Mucosa of rectum (tissue), 2 donors: ENCODE measurements around the gene PARD3B.

ENCODE experiments used
- H3K27ac ChIP-seq, 2 donors: one replicate each; pipeline ENCODE4 v1.7.0; 2013; ENCODE audit warnings: inconsistent platforms in 2 of 2, low read depth in 2 of 2, low read length in 2 of 2
- H3K27me3 ChIP-seq, 2 donors: one replicate each; pipeline ENCODE4 v1.7.0; 2013; ENCODE audit warnings: low read length in 2 of 2; ENCODE audit not compliant: control insufficient read depth in 2 of 2, insufficient read depth in 2 of 2
- H3K36me3 ChIP-seq, 2 donors: one replicate each; pipeline ENCODE4 v1.7.0; 2013; ENCODE audit warnings: low read length in 2 of 2; ENCODE audit not compliant: control insufficient read depth in 2 of 2, insufficient read depth in 2 of 2
- H3K4me1 ChIP-seq, 2 donors: one replicate each; pipeline ENCODE4 v1.7.0; 2013; ENCODE audit warnings: low read length in 2 of 2, mild to moderate bottlenecking in 1 of 2; ENCODE audit not compliant: control insufficient read depth in 2 of 2, insufficient read depth in 2 of 2
- H3K4me3 ChIP-seq, 2 donors: one replicate each; pipeline ENCODE4 v1.7.0; 2013; ENCODE audit warnings: low read length in 2 of 2
- H3K9ac ChIP-seq, 2 donors: one replicate each; pipeline ENCODE4 v1.7.0; 2013; ENCODE audit warnings: low read length in 2 of 2, low read depth in 1 of 2, mild to moderate bottlenecking in 1 of 2
- H3K9me3 ChIP-seq, 2 donors: one replicate each; pipeline ENCODE4 v1.7.0; 2013; ENCODE audit warnings: low read length in 2 of 2; ENCODE audit not compliant: control insufficient read depth in 2 of 2
- donor health status: healthy.
- donor health status: Normal muscosa, but diverticular disease.

The PARD3B gene

DNA sequence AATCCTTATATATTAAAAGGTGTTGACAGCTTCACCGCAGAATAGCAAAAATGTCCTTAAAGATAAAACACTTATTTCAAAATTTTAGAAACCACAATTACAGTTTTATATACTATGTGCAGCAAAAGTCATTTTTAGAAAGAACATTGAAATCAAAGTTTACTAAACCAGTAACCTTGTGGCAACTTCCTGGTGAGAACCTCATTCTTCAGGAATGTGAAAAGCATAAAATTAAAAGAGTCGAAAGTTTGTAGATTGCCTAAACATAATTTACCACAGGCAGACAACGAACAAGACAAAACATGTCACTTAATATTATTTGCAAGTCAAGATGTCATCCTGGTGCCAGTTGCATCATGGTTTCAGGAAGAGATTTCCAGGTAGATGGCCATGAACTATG is 1028.7 kb downstream of the PARD3B start:
- Histone ChIP-seq H3K9ac (no peak overlapping the region), H3K9me3 (peaks cover 0 to 5% of the 10 kb centered on the region in 2 donors), H3K27ac (no peak overlapping the region), H3K36me3 (no peaks in the 10 kb centered on the region), H3K27me3 (no peaks in the 10 kb centered on the region), H3K4me3 (no peak overlapping the region), H3K4me1 (no peaks in the 10 kb centered on the region)

DNA sequence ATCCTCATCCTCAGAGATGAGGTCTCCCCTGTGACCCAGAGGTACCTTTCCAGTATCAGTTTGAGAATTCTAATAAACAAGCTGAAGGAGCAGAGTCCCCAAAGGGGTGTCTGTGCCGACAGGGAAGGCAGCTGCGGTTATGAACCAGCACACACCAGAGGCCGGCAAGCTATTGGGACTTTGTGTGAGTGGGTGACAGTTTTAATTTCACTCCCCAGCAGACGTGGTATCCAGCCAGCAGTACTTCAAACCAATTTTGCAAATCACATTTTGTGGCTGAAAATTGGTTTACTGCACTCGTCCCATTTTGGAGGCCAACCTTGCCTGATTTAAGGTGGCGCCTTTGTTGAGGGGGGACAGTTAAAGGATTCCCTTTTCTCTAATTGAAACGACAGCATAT is 1034.1 kb downstream of the PARD3B start:
- Histone ChIP-seq H3K27me3 (no peaks in the 10 kb centered on the region), H3K9ac (no peak overlapping the region), H3K9me3 (peaks cover 0 to 5% of the 10 kb centered on the region in 2 donors), H3K27ac (no peak overlapping the region), H3K36me3 (no peaks in the 10 kb centered on the region), H3K4me1 (no peaks in the 10 kb centered on the region), H3K4me3 (no peak overlapping the region)

DNA sequence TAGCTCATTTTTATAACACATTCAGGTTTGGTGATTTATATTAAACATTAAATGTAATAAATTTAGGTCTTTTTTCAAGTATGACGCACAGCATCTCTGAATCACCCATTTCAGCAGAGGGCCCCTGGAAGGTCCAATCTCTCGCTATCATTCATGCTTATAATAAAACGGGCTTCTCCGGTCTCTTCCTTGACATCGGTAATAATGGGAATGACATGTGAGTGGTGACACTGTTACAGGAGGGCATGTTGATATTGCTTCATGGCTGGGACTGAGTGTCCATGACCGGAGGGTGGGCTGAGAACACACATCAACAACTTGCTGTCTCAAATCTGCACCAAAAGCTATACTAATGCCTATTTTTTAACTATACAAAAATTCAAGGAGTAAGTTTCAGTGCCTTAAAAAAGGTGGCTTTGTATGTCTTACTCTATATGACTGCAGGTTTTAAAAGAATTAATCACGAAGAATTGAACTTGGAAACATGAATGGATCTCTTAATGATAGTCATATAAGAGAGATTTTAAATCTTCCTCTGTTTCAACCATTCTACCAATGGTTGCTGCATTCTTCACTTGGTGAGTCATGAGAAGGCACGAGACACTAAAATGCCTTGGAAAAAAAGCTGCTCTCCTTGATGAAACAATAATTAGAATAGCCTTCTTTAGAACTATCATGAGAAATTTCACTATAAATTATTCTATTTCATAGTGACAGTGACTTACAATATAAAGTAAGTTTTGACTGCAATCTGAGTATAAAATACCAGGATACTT is 1035.1 kb downstream of the PARD3B start:
- H3K27ac ChIP-seq = no peak overlapping the region
- H3K4me1 ChIP-seq = no peaks in the 10 kb centered on the region
- H3K4me3 ChIP-seq = no peak overlapping the region
- H3K9ac ChIP-seq = no peak overlapping the region
- H3K36me3 ChIP-seq = no peaks in the 10 kb centered on the region
- no peaks in the 10 kb centered on the region for H3K27me3 ChIP-seq
- peaks cover 0 to 5% of the 10 kb centered on the region in 2 donors for H3K9me3 ChIP-seq

DNA sequence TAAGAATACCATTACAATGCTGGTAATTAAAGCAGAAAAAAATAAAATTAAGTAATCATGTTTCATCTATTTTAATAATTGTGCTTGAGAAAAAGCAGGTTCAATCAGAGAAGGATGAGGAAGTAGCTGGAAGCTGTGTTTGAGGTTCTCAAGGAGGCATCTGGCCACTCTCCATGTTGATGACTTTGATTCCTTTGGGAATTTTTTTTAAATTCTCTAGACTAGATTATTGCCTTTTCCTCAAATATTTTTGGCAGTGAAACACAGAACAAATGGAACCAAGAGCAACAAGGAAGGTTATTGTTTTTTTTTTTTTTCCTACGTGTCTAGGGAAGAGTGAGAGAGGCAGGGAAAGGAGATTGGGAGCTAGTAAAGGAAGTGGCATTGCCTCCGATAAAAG is 1037.1 kb downstream of the PARD3B start:
- Histone ChIP-seq H3K4me1 (no peaks in the 10 kb centered on the region), H3K27me3 (no peaks in the 10 kb centered on the region), H3K9ac (no peak overlapping the region), H3K36me3 (no peaks in the 10 kb centered on the region), H3K9me3 (no peaks in the 10 kb centered on the region), H3K27ac (no peak overlapping the region), H3K4me3 (no peak overlapping the region)

DNA sequence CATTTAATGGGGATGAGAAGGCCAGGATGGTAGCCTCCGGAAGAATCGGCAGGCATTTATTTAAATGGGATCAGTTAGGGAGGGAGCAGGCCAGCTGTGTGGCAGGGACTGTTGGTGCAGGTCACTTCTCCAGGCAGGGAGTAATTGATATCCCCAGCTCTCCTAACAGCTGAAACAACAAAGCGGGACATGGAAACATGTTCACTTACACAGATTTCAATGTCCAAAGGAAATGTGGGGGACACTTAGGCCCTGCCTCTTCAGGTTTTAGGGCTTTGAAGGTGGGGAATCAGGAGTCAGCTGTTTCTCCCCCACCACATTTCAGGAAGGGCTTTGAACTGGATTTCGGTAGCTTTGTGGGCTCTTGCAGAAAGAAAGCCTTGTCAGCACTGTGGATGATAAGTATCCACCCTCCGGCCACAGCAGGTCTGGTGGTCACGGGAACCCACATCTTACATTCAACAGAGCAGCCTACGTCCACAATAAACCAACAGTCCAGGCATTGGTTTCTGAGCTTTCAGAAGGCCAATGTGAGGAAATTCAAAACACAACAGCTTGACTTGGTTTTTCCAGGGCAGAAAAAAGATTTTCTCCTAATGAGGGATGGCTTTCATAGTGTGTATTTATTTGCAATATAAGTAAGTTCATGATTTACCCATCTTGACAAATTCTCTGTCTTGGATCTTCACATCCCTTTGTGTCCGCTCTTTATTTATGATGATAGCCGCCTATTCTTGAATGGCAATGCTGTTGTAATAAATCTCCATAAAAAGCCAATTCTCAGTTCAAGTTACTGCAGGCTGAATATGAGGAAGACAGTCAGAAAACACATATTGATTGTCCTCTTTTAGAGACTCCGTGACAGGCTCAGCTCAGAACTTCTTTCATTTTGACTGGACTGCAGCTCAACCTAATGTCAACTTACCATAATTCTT is 1040.4 kb downstream of the PARD3B start:
- Histone ChIP-seq H3K4me3 (no peak overlapping the region), H3K9me3 (no peaks in the 10 kb centered on the region), H3K9ac (no peak overlapping the region), H3K36me3 (no peaks in the 10 kb centered on the region), H3K27me3 (no peaks in the 10 kb centered on the region), H3K27ac (no peak overlapping the region), H3K4me1 (no peaks in the 10 kb centered on the region)

DNA sequence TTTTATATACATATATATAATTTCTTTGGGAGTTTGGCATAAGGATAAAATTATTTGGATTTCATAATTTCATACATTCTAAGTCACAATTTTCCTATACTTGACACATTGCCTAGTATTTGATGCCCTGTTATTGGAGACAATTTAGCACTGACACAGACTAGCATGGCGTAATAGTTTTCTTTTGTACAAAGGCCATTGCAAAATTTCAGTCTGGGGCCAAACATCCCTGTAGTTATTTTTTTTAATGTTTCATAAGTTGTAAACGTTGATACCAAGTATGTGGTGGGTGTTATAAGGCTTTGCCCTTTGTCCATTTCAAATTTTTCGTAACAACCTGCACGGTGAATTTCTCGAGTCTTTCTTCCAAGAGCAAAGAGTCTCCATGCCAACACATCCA is 1041.4 kb downstream of the PARD3B start:
- H3K9me3 ChIP-seq = no peaks in the 10 kb centered on the region

DNA sequence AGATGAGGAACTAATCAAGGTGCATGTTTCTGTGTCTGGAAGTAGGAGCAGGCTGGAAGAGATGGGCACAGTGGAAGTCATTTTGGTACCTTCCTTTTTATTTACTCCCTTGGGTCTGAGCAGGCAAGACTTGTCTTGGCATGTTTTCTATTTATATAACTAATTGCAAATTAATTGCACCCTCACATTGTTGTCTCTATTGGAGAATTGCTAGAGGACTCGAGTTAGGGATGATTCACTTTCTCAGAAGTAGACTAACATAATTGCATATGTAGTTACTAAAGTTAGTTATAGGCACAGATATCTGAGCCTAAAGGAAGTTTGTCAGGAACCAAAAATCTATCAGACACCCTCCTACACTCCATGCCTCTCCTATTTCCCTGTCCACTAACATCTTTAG is 1044.2 kb downstream of the PARD3B start:
- no peaks in the 10 kb centered on the region for H3K4me1 ChIP-seq
- no peaks in the 10 kb centered on the region for H3K36me3 ChIP-seq
- no peak overlapping the region for H3K9ac ChIP-seq
- no peaks in the 10 kb centered on the region for H3K27me3 ChIP-seq
- no peak overlapping the region for H3K27ac ChIP-seq
- no peaks in the 10 kb centered on the region for H3K9me3 ChIP-seq
- no peak overlapping the region for H3K4me3 ChIP-seq

More for the DNA sequence above, 1041.4 kb downstream of the PARD3B start:
- Histone ChIP-seq H3K27ac (no peak overlapping the region), H3K27me3 (no peaks in the 10 kb centered on the region), H3K36me3 (no peaks in the 10 kb centered on the region), H3K4me3 (no peak overlapping the region), H3K9ac (no peak overlapping the region), H3K4me1 (no peaks in the 10 kb centered on the region)

DNA sequence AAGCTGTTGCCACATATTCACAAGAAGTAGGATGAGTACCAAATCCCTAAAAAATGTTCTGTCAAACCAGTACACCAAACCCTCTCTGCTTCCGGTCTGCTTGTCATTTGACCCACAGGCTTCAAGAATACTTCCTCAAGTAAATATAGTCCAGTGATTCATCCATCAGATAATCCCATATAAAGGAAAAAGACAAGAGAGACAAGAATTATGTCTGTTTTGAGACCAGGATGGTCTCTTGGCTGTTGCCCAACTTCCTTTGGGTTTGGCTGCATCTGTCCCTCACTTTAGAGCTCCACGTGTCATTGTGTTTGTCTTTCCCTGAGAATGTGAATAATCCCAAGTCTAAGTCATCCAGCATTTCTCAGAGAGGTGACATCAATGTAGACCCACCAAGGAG is 1045.5 kb downstream of the PARD3B start:
- Histone ChIP-seq H3K4me1 (no peaks in the 10 kb centered on the region), H3K27me3 (no peaks in the 10 kb centered on the region), H3K27ac (no peak overlapping the region), H3K4me3 (no peak overlapping the region), H3K9ac (no peak overlapping the region), H3K36me3 (no peaks in the 10 kb centered on the region), H3K9me3 (no peaks in the 10 kb centered on the region)

DNA sequence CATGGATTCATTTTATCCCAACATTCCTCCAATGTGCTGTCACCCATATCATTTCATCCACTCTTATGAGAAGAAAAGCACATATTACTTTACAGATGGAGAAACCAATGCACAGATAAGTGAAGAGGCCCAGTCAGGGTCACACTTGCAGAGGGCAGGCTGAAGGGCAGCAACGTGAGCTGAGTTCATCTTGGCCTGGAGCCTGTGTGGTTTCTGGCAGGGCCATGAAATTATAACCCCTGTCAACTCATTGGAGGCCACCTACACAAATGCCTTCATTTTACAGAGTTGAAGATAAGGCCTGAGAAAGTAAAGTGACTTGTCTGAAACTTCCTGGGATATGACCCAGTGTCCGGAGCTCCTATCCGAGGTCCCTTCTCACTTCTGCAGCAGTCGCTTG is 1048.6 kb downstream of the PARD3B start:
- Histone ChIP-seq H3K36me3 (no peaks in the 10 kb centered on the region), H3K4me3 (no peak overlapping the region), H3K9ac (no peak overlapping the region), H3K27me3 (no peaks in the 10 kb centered on the region), H3K27ac (no peak overlapping the region), H3K9me3 (no peaks in the 10 kb centered on the region), H3K4me1 (no peaks in the 10 kb centered on the region)

DNA sequence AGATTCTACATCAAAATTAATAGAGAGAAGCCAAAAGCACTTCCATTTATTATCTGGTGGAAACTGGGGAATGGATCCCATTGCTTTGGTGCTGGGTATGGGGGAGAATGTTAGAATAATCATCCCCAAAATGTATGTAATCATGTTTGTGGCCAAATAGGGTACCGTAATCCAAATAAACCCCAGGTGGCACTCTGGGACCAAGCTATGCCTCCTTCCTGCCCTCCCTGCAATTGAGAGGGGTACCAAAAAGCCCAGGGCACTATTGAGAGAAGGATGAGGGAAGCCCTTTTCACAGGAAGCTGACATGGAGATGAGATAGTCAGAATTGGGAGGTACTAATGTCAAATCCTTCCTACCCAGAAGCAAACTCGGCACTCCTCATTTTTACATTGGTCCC is 1051.3 kb downstream of the PARD3B start:
- Histone ChIP-seq H3K27ac (no peak overlapping the region), H3K27me3 (no peaks in the 10 kb centered on the region), H3K36me3 (no peaks in the 10 kb centered on the region), H3K4me1 (no peaks in the 10 kb centered on the region), H3K9me3 (no peaks in the 10 kb centered on the region), H3K4me3 (no peak overlapping the region), H3K9ac (no peak overlapping the region)
